MM.1S (cell line): ENCODE results near the gene DHX35.
A peak's percentile ranks its signal among the peaks of the same experiment; 100 is the strongest.

Experiments used
- DNase-seq: peaks from one replicate; pipeline ENCODE4 v3.0.0-alpha.2; 2015
- H2AFZ ChIP-seq: fragments of 300-600 bp; sonication (generic); 2 replicates; pipeline ENCODE4 v1.6.0; 2016; ENCODE audit warnings: antibody characterized with exemption, low read length
- H3F3A ChIP-seq: fragments of 300-600 bp; sonication (generic); 2 replicates; pipeline ENCODE4 v1.6.1; 2016; ENCODE audit warnings: mild to moderate bottlenecking, antibody characterized with exemption, low read length, moderate library complexity, mixed read lengths; ENCODE audit not compliant: insufficient read depth
- H3K27ac ChIP-seq: fragments of 300-600 bp; sonication (generic); 2 replicates; pipeline ENCODE4 v1.5.1; 2016; ENCODE audit warnings: mild to moderate bottlenecking, low read length
- H3K27me3 ChIP-seq: fragments of 300-600 bp; sonication (generic); replicated peaks from 2 replicates; pipeline ENCODE4 v1.6.0; 2016; ENCODE audit warnings: low read length; ENCODE audit not compliant: insufficient read depth
- H3K36me3 ChIP-seq: fragments of 300-600 bp; sonication (generic); replicated peaks from 2 replicates; pipeline ENCODE4 v1.6.1; 2016; ENCODE audit warnings: mild to moderate bottlenecking, low read length, mixed read lengths; ENCODE audit not compliant: insufficient read depth
- H3K4me1 ChIP-seq: fragments of 300-600 bp; sonication (generic); 2 replicates; pipeline ENCODE4 v1.6.1; 2016; ENCODE audit warnings: low read length, mixed read lengths
- H3K4me2 ChIP-seq: fragments of 300-600 bp; sonication (generic); 2 replicates; pipeline ENCODE4 v1.6.0; 2016; ENCODE audit warnings: low read depth, low read length
- H3K4me3 ChIP-seq: fragments of 300-600 bp; sonication (generic); 2 replicates; pipeline ENCODE4 v1.5.1; 2016; ENCODE audit warnings: low read length, mixed read lengths
- H3K79me2 ChIP-seq: fragments of 300-600 bp; sonication (generic); 2 replicates; pipeline ENCODE4 v1.6.1; 2016; ENCODE audit warnings: mixed run types, low read length, mixed read lengths
- H3K9ac ChIP-seq: fragments of 300-600 bp; sonication (generic); 2 replicates; pipeline ENCODE4 v1.6.1; 2016; ENCODE audit warnings: low read length, mixed read lengths
- H3K9me2 ChIP-seq: fragments of 300-600 bp; sonication (generic); replicated peaks from 2 replicates; pipeline ENCODE4 v1.6.1; 2016; ENCODE audit warnings: mild to moderate bottlenecking, low read length, mixed read lengths; ENCODE audit not compliant: insufficient read depth
- H3K9me3 ChIP-seq: fragments of 300-600 bp; sonication (generic); replicated peaks from 2 replicates; pipeline ENCODE4 v1.6.1; 2016; ENCODE audit warnings: mild to moderate bottlenecking, low read length, mixed read lengths; ENCODE audit not compliant: insufficient read depth
- H4K20me1 ChIP-seq: fragments of 300-600 bp; sonication (generic); 2 replicates; pipeline ENCODE4 v1.6.1; 2016; ENCODE audit warnings: mild to moderate bottlenecking, low read length, moderate library complexity, mixed read lengths; ENCODE audit not compliant: insufficient read depth
- CTCF ChIP-seq: fragments of 300-600 bp; sonication (generic); IDR thresholded peaks from 2 replicates; pipeline ENCODE4 v1.5.1; 2016; ENCODE audit warnings: antibody characterized with exemption, low read length, mixed read lengths
- EZH2 ChIP-seq: fragments of 300-600 bp; sonication (generic); optimal IDR thresholded peaks from 2 replicates; pipeline ENCODE3; 2017; ENCODE audit warnings: low read depth, mild to moderate bottlenecking, antibody characterized with exemption, low read length, mixed read lengths
- EZH2phosphoT487 ChIP-seq: fragments of 300-600 bp; sonication (generic); IDR thresholded peaks from 2 replicates; pipeline ENCODE4 v1.6.1; 2018; ENCODE audit warnings: antibody characterized with exemption, low read length

Gene DHX35

DNA sequence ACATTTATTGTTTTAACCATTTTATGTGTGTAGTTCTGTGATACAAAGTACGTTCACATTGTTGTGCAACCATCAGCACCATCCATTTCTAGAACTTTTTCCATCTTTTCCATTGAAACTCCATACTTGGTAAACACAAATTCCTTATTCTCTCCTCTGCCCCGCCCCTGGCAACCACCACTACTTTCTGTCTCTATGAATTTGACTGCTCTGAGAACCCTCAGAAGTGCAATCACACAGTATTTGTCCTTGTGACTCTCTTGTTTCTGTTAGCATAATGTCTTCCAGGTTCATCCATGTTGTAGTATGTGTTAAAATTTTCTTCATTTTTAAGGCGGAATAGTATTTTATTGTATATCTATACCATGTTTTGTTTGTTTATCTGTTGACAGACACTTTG, 56.9 kb downstream of the DHX35 start:
- no peak overlapping the region for H3K4me2 ChIP-seq
- H3F3A ChIP-seq = peaks cover 4% of the 10 kb centered on the region; the same call in 1 of the 2 replicates
- no peak overlapping the region for H3K4me3 ChIP-seq
- TF ChIP-seq EZH2phosphoT487 (no peak), EZH2 (no peak), CTCF (no peak)
- peaks cover 11% of the 10 kb centered on the region for H3K4me1 ChIP-seq
- DNase-seq = no peak
- no peak overlapping the region for H2AFZ ChIP-seq
- no peaks in the 10 kb centered on the region; the same call in 1 of the 2 replicates for H3K36me3 ChIP-seq
- H3K9me3 ChIP-seq = no peaks in the 10 kb centered on the region
- no peaks in the 10 kb centered on the region for H3K79me2 ChIP-seq
- no peaks in the 10 kb centered on the region for H3K9me2 ChIP-seq
- H3K9ac ChIP-seq = no peak overlapping the region
- H3K27me3 ChIP-seq = no peaks in the 10 kb centered on the region
- H3K27ac ChIP-seq = no peak overlapping the region
- H4K20me1 ChIP-seq = no peaks in the 10 kb centered on the region

GRCh38 chr20:39019805-39020325, 57.7 kb downstream of the DHX35 start:
- H4K20me1 ChIP-seq = no peaks in the 10 kb centered on the region
- peaks cover 4% of the 10 kb centered on the region; the same call in 1 of the 2 replicates for H3F3A ChIP-seq
- no peaks in the 10 kb centered on the region; the same call in 1 of the 2 replicates for H3K36me3 ChIP-seq
- no peak overlapping the region for H2AFZ ChIP-seq
- no peak overlapping the region for H3K9ac ChIP-seq
- no peaks in the 10 kb centered on the region for H3K9me2 ChIP-seq
- no peak overlapping the region for H3K4me3 ChIP-seq
- no peak for TF ChIP-seq EZH2
- no peak for TF ChIP-seq CTCF
- no peak for TF ChIP-seq EZH2phosphoT487
- peak overlapping the region; percentile 0; the same call in 1 of the 2 replicates for H3K27ac ChIP-seq
- peak overlapping the region; percentile 12 for H3K4me2 ChIP-seq
- H3K27me3 ChIP-seq = no peaks in the 10 kb centered on the region
- H3K4me1 ChIP-seq = peaks cover 11% of the 10 kb centered on the region
- no peaks in the 10 kb centered on the region for H3K79me2 ChIP-seq
- peak; percentile 69 for DNase-seq
- no peaks in the 10 kb centered on the region for H3K9me3 ChIP-seq

- H3K79me2 ChIP-seq = no peaks in the 10 kb centered on the region
- H3K4me2 ChIP-seq = no peak overlapping the region
- no peak overlapping the region for H3K4me3 ChIP-seq
- no peaks in the 10 kb centered on the region for H3K9me3 ChIP-seq
- H3K36me3 ChIP-seq = peaks cover 3% of the 10 kb centered on the region; the same call in 1 of the 2 replicates
- DNase-seq = no peak
- no peaks in the 10 kb centered on the region for H4K20me1 ChIP-seq
- TF ChIP-seq EZH2 = no peak
- TF ChIP-seq EZH2phosphoT487 = no peak
- TF ChIP-seq CTCF = no peak
- no peak overlapping the region for H2AFZ ChIP-seq
- no peak overlapping the region for H3K9ac ChIP-seq
- peaks cover 4% of the 10 kb centered on the region; the same call in 1 of the 2 replicates for H3F3A ChIP-seq
- H3K9me2 ChIP-seq = no peaks in the 10 kb centered on the region
- no peaks in the 10 kb centered on the region for H3K27me3 ChIP-seq
- H3K27ac ChIP-seq = no peak overlapping the region
- H3K4me1 ChIP-seq = peaks cover 11% of the 10 kb centered on the region
Measured at GRCh38 chr20:39021748-39022147, 59.6 kb downstream of the DHX35 start.
